GM21381 (cell line): Measurements from ENCODE around the gene UGT1A7.
"Not testable (repeated sequence)": the region's sequence is repeated elsewhere in the genome, so short reads cannot be mapped to it uniquely, and the experiment has no call there.

Experiments used
- ATAC-seq: cut with Tn5 transposase; IDR thresholded peaks from one replicate; pipeline ENCODE4 v1.9.1; 2021; ENCODE audit warnings: mild to moderate bottlenecking, moderate library complexity; ENCODE audit not compliant: unreplicated experiment

UGT1A7 gene

DNA sequence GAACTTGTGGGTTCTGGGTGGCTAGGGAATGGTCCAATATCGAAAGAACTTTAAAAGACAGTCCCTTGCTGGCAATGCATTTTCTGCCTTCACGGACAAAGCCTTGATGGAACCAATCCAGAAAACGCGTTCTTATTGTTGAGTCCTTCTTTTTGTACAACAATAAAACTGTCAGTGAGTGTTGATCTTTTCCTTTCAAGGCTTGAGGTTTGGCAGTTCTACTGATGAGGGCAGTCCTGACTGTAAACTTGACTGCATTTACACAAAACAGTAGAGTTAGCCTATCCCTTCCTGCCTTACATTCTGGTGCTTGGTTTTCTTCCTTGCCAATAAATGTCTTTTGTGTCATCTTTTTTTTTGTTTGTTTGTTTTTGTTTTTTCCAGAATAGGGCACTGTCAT, 2.5 kb upstream of the UGT1A7 start:
- ATAC-seq = no peak

DNA sequence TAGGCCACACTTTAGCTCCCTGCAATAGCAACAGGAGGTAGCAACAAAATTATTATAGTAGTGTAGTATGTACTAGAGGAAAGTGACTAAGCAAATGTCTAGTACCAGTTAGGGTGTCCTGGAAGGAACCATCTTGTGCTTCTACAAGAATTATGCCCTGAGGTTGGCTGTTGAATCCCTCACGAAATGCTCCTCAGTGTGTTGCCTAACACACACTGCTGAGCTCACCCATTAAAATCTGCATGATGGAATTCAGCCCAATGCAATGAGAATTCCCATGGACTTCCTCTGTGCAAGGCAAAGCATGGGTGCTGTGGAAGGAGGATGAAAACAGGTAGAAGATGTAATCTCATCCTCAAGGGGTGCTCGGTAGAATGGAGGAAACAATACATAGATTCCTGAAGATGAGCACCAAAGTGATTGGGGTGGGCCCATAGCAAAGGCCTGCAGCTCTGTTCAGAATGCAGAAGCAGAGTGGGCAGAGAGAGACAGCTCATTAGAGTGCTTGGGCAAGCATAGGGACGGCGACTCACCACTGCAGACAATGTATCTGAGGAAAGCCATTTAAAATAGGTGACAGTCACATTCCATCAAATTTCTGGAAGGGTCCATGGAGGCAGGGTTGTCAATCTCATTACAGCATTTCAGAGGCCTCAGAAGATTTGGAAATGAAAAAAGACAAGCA, 1.2 kb upstream of the UGT1A7 start:
- no peak for ATAC-seq

GRCh38 chr2:233684640-233685039, 2.9 kb downstream of the UGT1A7 start:
- no peak for ATAC-seq

DNA sequence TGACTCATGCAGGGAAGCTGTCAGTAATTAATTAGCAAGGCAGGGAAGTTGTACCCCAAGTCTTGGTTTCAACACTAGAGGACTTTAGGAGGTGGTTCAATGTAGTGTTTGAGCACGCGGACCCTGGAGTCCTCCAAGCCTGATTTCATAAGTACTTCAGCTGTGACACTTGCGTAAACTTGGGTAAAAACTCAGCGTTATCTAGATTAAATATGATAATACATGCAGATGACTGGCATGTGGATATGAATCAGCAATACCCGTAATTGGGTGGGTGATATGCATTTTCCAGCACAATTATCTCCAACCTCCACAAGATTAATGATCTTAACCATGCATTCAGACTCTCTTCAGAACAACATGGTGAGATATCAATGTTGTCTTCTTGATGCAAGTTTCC, 5.2 kb downstream of the UGT1A7 start:
- no peak for ATAC-seq

GRCh38 chr2:233688341-233688740, 6.6 kb downstream of the UGT1A7 start:
- no peak for ATAC-seq

GRCh38 chr2:233689031-233689430, 7.3 kb downstream of the UGT1A7 start:
- no peak for ATAC-seq

GRCh38 chr2:233689501-233689900, 7.8 kb downstream of the UGT1A7 start:
- no peak for ATAC-seq

- ATAC-seq = no peak
These were observed 8.7 kb downstream of the UGT1A7 start for GRCh38 chr2:233690444-233690843.

DNA sequence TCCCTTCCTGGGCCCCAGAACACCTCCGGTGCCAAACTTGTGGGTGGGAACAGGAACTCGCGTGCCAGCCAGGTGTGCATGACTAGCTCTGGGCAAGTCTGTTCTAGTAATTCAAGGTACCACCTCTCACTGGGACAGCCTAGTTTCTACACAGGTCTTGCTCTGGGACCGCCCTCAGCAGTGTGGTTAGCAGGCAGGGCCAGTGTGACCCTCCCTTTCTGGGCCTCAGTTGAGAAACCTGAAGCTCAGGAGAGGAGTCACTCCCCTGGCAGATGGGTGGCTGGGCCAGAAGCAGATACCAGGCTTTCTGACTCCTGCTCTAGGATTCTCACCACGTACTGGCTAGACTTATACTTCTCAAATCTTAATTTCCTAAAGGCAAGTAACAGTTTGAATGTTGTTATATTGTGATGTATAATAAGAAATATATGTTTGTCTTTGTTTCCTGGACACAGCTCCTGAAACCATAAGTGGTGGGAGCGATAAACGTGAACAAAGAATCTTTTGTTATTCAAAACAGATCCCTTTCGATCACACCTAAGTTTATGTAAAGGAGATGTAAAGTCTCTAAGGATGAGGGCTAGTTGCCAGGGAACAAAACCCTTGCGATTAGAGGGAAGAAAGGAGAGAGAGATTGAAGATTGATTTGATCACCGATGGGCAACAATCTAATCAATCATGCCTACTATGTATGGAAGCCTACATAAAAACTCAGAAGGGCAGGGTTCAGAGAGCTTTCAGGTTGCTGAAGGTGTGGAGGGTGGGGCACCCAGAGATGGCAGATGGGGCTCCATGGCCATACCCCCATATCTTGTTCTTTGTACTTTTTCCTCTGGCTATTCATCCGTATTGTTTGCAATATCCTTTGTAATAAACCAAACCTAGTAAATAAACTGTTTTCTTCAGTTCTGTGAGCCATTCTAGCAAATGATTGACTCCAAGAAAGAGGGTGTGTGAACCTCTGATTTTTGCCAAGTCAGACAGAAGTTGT, 10.0 kb downstream of the UGT1A7 start:
- no peak for ATAC-seq

DNA sequence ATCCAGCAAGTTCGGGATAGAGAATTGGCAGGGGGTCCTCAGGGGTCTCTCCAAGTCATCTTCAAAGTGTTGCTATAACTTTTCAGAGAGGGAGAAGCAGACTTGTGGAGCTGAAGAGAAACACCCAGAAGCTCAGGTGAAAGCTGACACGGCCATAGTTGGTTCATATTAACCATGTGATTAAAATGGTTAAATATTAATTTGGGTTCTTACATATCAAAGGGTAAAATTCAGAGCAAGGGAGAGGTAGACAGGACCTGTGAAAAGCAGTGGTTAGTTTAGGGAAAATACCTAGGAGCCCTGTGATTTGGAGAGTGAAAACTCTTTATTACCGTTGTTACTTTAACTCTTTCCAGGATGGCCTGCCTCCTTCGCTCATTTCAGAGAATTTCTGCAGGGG, 10.9 kb downstream of the UGT1A7 start, which contains the start of gene UGT1A6:
TSS of gene UGT1A6 (plus strand) at position 243 of the 400 bp plus-strand sequence. CDS start at position 358, 115 bp downstream.
- no peak for ATAC-seq

- ATAC-seq = no peak
These were observed 12.3 kb downstream of the UGT1A7 start for GRCh38 chr2:233693963-233694362.

DNA sequence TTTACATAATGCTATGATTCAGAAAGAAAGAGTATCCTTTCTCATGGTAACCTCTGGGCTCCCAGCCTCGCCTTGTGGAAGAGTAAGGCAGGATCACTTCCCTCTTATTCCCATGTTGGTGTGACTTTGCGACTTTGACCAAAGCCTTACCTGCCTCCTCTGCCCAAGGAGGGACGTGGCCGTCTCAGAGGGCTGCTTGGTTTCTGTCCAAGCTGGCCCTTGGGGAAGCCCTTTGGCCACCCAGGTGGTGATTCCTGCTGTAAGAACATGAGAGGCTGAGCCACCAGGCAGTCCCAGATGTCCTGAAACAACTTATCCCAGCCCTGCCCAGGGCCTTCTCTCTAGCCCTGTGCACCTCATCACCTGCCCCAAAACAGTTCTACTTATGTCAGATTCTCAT, 17.0 kb downstream of the UGT1A7 start:
- ATAC-seq = no peak

DNA sequence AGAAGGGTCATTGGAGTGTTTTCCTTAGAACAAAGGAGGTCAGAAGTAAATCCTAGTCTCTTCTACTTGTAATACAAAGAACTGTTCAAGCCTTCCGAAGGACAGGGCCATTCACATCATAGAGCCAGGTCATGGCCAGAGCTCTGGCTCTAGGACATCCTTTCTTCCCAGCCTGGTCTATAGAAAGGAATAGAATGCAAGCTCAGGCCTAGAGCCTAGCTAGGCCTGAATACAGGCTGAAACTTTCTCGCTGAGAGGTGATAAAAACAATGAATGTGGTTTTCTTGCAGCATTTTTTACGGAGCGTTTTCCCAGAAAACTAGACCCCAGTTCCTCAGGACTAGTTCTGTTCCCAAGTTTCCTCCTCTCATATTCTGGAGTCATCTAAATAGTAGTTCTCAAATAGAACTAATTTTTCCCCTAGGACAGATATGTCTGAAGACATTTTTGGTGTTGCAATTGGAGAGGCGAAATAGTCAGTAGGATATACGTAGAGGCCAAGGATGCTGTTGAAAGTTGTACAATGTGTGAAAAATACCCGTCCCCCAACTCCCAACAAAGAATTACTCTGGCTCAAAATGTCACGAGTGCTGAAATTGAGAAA, 17.8 kb downstream of the UGT1A7 start:
- no peak for ATAC-seq

DNA sequence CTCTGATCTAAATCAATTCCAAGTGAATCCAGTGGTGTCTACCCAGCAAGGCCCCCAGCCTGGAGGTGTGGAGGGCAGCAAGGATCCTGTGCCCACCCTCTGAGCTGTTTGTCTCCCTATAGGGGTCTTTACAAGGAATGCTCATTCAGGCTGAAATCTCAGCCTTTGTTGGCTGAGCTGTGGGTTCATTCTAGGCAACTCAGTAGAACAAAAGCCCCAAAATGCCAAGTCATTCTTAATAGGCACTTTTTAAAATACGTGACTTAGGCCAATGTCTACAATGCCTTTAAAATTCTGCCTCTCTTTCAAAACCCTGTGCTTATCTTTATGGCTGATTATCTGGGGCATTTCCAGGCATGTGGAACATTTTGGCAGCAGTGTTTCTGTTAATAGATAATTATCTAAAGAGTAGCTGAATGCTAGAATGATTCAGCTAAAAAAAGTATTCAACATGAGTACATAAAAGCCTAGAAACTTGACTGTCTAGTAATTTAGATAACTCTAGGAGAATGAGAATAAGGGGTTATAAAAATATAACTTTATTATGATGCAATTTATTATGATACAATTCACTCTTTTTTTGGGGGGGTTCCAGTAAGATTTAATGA, 18.4 kb downstream of the UGT1A7 start:
- no peak for ATAC-seq

DNA sequence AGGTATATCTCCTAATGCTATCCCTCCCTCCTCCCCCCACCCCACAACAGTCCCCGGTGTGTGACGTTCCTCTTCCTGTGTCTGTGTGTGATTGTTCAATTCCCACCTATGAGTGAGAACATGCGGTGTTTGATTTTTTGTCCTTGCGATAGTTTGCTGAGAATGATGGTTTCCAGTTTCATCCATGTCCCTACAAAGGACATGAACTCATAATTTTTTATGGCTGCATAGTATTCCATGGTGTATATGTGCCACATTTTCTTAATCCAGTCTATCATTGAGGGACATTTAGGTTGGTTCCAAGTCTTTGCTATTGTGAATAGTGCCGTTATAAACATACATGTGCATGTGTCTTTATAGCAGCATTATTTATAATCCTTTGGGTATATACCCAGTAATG, 19.1 kb downstream of the UGT1A7 start:
- ATAC-seq = not testable (repeated sequence)

GRCh38 chr2:233702238-233702637, 20.5 kb downstream of the UGT1A7 start:
- no peak for ATAC-seq

DNA sequence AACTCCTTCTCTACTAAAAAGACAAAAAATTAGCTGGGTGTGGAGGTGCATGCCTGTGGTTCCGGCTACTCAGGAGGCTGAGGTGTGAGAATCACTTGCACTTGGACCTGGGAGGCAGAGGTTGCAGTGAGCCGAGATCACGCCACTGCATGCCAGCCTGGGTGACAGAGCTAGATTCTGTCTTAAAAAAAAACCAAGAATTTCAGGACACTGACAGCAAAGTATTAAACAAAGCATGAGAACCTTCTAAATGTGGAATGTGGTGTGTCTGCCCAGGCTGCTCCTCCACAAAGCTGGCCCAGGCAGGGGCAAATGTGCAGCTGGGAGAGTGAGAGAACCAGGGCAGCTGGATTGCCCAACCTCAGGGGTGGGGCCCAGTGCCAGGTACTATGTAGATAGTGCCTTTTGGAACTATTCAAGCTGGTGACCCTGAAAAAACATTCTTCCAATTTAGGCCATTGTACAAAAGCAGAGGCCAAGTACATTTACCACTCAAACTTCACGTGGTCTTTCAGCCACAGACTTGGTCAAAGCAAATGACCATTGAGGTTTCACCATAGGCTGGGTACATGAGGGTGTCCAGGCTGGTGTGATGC, 24.3 kb downstream of the UGT1A7 start:
- ATAC-seq = no peak

DNA sequence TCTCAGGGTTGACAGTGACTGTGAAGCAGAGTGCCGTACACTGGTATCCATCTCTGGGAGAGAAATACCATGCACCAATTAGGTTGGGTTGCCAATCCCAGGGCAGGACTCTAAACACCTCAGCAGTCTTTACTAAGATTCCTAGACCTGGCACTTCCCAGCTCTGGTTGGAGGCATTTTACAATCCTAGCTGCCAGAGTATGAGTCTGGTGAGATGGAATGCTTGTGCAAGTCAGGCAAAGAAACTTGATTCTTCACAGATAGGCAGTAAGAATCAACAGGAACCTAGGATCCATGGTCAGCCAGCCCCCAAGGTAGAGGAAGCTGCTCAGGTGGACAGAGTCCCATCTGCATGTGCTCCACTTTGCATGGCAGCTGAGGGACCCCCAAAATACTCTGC, 25.0 kb downstream of the UGT1A7 start:
- no peak for ATAC-seq

DNA sequence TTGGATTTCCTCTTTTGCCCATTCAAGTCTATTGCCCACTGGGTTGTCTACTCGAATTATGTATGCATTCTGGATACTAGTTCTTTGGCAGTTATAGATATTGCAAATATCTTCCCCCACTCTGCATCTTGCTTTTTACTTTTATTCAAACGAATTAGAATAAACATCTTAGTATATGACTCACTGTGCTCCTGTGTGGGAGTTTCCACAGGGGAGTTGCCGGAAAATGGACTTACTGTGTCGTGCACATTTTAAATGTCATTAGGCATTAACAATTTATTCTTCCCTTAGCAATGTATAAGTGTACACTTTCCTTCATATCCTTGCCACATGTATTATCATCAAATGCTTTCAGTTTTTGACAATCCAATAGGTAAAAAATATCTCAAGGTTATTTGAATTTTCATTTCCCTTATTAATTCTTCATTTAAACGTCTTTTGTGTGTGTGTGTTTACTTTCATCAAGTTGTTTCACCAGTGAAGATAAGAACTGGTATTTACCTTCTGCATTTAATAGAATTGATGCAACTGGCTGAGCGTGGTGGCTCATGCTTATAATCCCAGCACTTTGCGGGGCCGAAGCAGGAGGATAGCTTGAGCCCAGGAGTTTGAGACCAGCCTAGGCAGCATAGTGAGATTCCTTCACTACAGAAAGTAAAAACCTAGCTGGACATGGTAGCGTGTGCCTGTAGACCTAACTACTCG, 26.4 kb downstream of the UGT1A7 start:
- no peak for ATAC-seq

GRCh38 chr2:233708942-233709341, 27.2 kb downstream of the UGT1A7 start:
- ATAC-seq = no peak
